Activated naive CD8-positive, alpha-beta T cell treated with anti-CD3 and anti-CD28 coated beads for 36 hours (primary cell): ENCODE measurements around the gene CCDC88C. TPM values are rescaled to one million over a fixed set of nuclear protein-coding genes. Genes with fewer than 3 reads are reported as not detected.
"Not testable (repeated sequence)": the region's sequence is repeated elsewhere in the genome, so short reads cannot be mapped to it uniquely, and the experiment has no call there.

Source experiments
- DNase-seq: peaks from one replicate; pipeline ENCODE4 v3.0.0; 2021
- H3K27ac Mint-ChIP-seq: one replicate; pipeline ENCODE4 v1.8.0; 2022; ENCODE audit warnings: mild to moderate bottlenecking, moderate library complexity, mixed read lengths
- H3K27me3 Mint-ChIP-seq: one replicate; pipeline ENCODE4 v1.8.0; 2022; ENCODE audit warnings: mild to moderate bottlenecking, mixed read lengths
- H3K36me3 Mint-ChIP-seq: one replicate; pipeline ENCODE4 v1.8.0; 2021; ENCODE audit warnings: mild to moderate bottlenecking, mixed read lengths
- H3K4me1 Mint-ChIP-seq: one replicate; pipeline ENCODE4 v1.8.0; 2021; ENCODE audit warnings: mixed read lengths
- H3K4me3 Mint-ChIP-seq: one replicate; pipeline ENCODE4 v1.8.0; 2022; ENCODE audit warnings: mild to moderate bottlenecking, moderate library complexity, mixed read lengths
- H3K9me3 Mint-ChIP-seq: one replicate; pipeline ENCODE4 v1.8.0; 2022; ENCODE audit warnings: mixed read lengths
- total RNA-seq, 2 experiments: library from RNA; stranded (reverse); gene quantifications; one replicate each; pipeline ENCODE4 v1.2.3, GENCODE V29; 2021

CCDC88C gene
- total RNA-seq, 2 experiments from 2014 or later = 55.1 to 56.7 TPM

GRCh38 chr14:91409928-91410718, 7.5 kb downstream of the CCDC88C start:
- Mint-ChIP-seq H3K9me3 (no peaks in the 10 kb centered on the region), H3K27me3 (no peaks in the 10 kb centered on the region), H3K4me1 (peaks cover 88% of the 10 kb centered on the region), H3K36me3 (peaks cover 73% of the 10 kb centered on the region), H3K27ac (peak overlapping the region; percentile 88), H3K4me3 (peak overlapping the region; percentile 69)
- no peak for DNase-seq

- peaks cover 69% of the 10 kb centered on the region for H3K36me3 Mint-ChIP-seq
Observed at GRCh38 chr14:91409240-91409639, 8.4 kb downstream of the CCDC88C start.

DNA sequence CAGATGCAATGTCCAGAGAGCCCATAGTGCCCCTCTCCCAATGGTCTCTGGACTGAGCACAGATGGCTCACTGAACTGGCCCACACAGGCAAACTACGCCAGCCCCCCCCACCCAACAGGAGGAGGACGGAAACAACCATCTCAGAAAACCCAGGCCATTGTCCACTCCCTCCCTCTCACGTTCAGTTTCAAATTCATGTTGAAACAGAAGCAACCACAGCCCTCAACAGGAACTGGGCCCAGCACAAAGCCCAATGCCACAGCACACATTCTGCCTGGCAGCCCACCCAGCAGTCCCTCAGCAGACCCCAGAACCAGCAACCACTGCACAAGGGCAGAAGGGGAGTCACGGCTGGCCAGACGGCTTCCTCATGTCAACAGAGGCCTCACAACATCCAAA, 10.6 kb downstream of the CCDC88C start:
- Mint-ChIP-seq H3K36me3 (peaks cover 62% of the 10 kb centered on the region), H3K27ac (peak overlapping the region; percentile 88), H3K27me3 (no peaks in the 10 kb centered on the region), H3K4me3 (peak overlapping the region; percentile 33), H3K4me1 (peaks cover 92% of the 10 kb centered on the region), H3K9me3 (no peaks in the 10 kb centered on the region)
- DNase-seq = no peak

More at GRCh38 chr14:91409240-91409639, 8.4 kb downstream of the CCDC88C start:
- H3K4me1 Mint-ChIP-seq = peaks cover 89% of the 10 kb centered on the region
- H3K9me3 Mint-ChIP-seq, H3K27me3 Mint-ChIP-seq, H3K4me3 Mint-ChIP-seq, DNase-seq: not testable (repeated sequence)
- H3K27ac Mint-ChIP-seq = peak overlapping the region; percentile 88

DNA sequence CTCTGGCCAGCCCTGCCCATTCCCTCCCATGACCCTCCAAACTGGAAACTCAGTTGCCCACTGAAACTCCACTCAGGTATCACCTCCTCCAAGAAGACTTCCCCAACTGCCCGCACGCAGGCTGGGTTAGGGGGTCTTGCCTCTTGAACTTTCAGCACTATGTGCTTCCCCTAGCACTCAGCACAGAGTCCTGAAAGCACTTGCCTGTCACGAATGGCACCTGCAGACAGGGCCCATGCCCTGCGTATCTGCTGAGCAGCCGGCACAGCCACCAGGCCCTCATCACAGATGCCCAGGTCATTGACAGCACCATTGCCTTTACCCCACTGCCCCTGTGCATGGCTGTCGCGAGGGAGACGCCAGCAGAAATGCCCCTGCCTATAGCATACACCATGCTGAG, 11.2 kb downstream of the CCDC88C start:
- DNase-seq = no peak
- H3K4me3 Mint-ChIP-seq = no peak overlapping the region
- peak overlapping the region; percentile 88 for H3K27ac Mint-ChIP-seq
- no peaks in the 10 kb centered on the region for H3K27me3 Mint-ChIP-seq
- H3K36me3 Mint-ChIP-seq = peaks cover 60% of the 10 kb centered on the region
- peaks cover 91% of the 10 kb centered on the region for H3K4me1 Mint-ChIP-seq
- H3K9me3 Mint-ChIP-seq = no peaks in the 10 kb centered on the region

DNA sequence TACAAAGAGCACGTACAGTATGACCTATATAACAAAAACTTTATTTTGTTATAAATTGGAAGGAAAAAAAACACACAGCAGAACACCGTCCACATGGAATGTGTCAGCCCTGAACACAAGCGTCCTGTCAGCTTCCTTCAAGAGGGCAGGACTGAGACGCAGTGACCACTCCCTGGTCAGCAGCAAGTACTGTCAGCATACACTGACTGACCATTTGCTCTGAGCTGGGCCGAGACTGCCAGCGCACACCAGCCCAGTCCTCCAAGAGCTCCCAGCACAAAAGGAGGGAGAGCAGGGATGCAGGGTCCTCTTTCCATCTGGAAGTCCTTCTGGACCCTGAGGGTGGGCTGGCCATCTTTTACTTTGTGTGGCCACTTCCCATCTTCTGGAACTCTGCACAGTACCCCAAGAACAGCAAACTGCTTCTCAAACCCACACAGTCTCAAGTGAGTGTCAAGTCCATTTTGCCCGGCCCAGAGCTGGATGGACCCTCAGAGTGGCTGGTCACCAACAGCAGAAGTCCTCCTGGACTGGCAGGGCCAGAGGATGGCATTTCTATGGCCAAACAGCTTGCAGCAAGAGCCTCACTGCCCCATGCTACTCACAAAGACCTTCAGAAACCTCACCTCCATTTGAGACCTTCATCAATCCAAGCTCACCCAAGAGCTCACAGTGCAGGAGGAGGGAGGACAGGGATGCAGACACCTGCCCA, 11.7 kb downstream of the CCDC88C start:
- Mint-ChIP-seq H3K27ac (peak overlapping the region; percentile 88), H3K9me3 (no peaks in the 10 kb centered on the region), H3K36me3 (peaks cover 55% of the 10 kb centered on the region), H3K4me3 (peak overlapping the region; percentile 48), H3K4me1 (peaks cover 88% of the 10 kb centered on the region), H3K27me3 (no peaks in the 10 kb centered on the region)
- DNase-seq = no peak

DNA sequence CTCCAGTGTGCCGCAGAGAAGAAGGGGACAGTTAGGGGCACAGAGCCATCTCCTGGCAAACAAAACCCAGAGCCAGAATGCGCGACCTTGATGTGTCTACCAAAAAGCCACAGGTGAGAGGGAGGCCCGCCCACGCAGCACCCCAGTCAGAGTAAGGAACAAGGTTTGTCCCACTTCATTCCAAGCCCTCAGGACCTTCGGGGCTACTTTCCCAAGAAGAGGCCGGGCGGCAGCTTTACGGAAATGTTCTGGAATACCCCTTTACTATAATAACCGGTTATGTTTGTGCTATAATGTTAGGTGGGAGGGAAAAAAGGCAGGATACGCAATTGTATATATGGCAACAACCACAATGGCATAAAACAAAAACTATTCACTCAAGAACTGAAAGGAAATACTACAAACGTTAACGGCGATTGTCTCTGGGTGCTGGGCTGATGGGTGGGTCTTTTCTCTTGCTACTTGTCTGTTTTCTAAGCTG, 12.3 kb downstream of the CCDC88C start:
- Mint-ChIP-seq H3K27ac (peak overlapping the region; percentile 88), H3K4me3 (peak overlapping the region; percentile 48), H3K27me3 (no peaks in the 10 kb centered on the region), H3K9me3 (no peaks in the 10 kb centered on the region), H3K4me1 (peaks cover 89% of the 10 kb centered on the region), H3K36me3 (peaks cover 54% of the 10 kb centered on the region)
- peak; percentile 76 for DNase-seq

- Mint-ChIP-seq H3K4me3 (peak overlapping the region; percentile 63), H3K27ac (peak overlapping the region; percentile 85), H3K36me3 (peaks cover 44% of the 10 kb centered on the region), H3K27me3 (no peaks in the 10 kb centered on the region), H3K4me1 (peaks cover 88% of the 10 kb centered on the region), H3K9me3 (no peaks in the 10 kb centered on the region)
- no peak for DNase-seq
Observed at GRCh38 chr14:91402771-91403600, 14.6 kb downstream of the CCDC88C start.

DNA sequence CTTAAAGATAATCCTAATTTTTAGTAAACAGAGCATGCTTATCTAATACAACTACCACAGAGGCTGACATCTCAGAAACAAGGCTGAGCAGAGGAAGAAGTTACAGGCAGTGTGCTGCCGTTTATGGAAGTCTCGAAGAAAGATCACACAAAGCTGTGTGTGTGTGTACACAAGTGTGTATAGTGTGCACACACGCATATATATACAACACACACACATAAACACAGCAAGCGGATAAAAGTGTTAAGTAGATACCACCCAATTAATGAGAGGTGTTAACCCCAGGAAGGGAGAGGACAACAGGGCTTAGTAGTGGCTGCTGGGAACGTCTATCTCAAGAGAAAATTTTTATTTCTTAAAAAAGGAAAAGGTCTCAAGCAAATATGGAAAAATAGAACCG, 15.3 kb downstream of the CCDC88C start:
- no peaks in the 10 kb centered on the region for H3K27me3 Mint-ChIP-seq
- H3K9me3 Mint-ChIP-seq = no peaks in the 10 kb centered on the region
- peaks cover 87% of the 10 kb centered on the region for H3K4me1 Mint-ChIP-seq
- peaks cover 37% of the 10 kb centered on the region for H3K36me3 Mint-ChIP-seq
- H3K4me3 Mint-ChIP-seq = peak overlapping the region; percentile 63
- H3K27ac Mint-ChIP-seq = peak overlapping the region; percentile 85
- DNase-seq = no peak

DNA sequence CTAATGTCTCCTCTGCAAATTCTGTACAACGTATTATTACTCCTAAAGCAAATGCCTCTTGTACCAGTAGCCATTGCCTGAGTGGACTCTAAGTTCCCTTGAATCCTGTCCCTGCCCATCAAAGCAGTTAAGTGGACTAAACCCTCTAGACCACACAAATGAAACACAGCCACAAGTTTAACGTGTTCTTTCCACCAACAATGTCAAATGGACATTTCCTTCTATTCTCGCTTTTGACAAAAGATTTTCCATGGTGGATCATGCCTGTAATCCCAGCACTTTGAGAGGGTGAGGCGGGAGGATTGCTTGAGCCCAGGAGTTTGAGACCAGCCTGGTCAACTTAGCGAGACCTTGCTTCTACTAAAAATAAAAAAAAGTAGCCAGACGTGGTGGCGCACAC, 15.9 kb downstream of the CCDC88C start:
- Mint-ChIP-seq H3K36me3 (peaks cover 31% of the 10 kb centered on the region), H3K27ac (peak overlapping the region; percentile 85), H3K9me3 (no peaks in the 10 kb centered on the region), H3K4me1 (peaks cover 85% of the 10 kb centered on the region), H3K4me3 (peak overlapping the region; percentile 63), H3K27me3 (no peaks in the 10 kb centered on the region)
- DNase-seq = no peak

- Mint-ChIP-seq H3K4me3 (peak overlapping the region; percentile 99), H3K27me3 (no peaks in the 10 kb centered on the region), H3K4me1 (peaks cover 85% of the 10 kb centered on the region), H3K9me3 (no peaks in the 10 kb centered on the region), H3K36me3 (peaks cover 25% of the 10 kb centered on the region), H3K27ac (peak overlapping the region; percentile 95)
- DNase-seq = no peak
Observed at GRCh38 chr14:91400696-91401095, 16.9 kb downstream of the CCDC88C start.

DNA sequence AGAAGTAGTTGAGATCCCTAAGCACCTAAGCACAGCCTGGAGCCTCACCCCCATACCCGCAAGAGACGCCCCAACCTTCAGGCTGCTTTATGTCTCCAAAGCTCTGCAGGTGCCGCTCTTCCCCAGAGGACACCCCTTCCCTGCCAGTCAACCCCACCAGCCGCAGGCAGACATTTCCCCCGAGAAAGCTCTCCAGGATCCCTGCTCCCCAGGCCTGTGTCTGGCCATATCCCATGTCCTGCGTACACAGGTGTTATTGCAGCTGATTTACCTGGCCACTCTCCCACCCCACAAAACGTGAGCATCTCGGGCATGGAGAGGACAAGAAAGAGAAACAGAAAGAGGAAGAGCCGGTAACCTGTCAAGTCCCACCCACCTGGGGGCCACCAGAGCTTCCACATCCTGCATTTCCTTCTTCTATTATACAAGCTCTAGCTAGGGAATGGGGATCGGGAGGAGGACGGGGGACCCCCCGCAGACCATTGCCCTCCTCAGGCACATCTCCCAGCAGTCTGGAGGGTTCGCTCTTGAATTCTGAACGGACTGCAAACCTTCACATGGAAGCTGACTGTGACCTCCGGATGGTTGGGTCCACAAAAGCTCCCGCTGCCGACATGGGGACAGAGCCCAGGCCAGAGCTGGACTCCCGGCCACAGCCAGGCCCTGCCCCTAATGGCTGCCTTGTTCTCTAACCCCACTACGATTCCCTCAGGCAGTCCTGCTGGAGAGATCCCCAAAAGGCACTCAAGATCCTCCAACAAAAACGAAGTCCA, 17.6 kb downstream of the CCDC88C start:
- Mint-ChIP-seq H3K4me1 (peaks cover 85% of the 10 kb centered on the region), H3K9me3 (no peaks in the 10 kb centered on the region), H3K36me3 (peaks cover 25% of the 10 kb centered on the region), H3K27ac (peak overlapping the region; percentile 95), H3K4me3 (peak overlapping the region; percentile 99), H3K27me3 (no peaks in the 10 kb centered on the region)
- no peak for DNase-seq

GRCh38 chr14:91398707-91399106, 18.9 kb downstream of the CCDC88C start:
- no peak for DNase-seq
- no peaks in the 10 kb centered on the region for H3K9me3 Mint-ChIP-seq
- H3K36me3 Mint-ChIP-seq = peaks cover 27% of the 10 kb centered on the region
- peak overlapping the region; percentile 95 for H3K27ac Mint-ChIP-seq
- peaks cover 86% of the 10 kb centered on the region for H3K4me1 Mint-ChIP-seq
- H3K4me3 Mint-ChIP-seq = peak overlapping the region; percentile 99
- no peaks in the 10 kb centered on the region for H3K27me3 Mint-ChIP-seq

GRCh38 chr14:91397965-91398591, 19.5 kb downstream of the CCDC88C start:
- DNase-seq = no peak
- H3K27ac Mint-ChIP-seq = peak overlapping the region; percentile 81
- peaks cover 25% of the 10 kb centered on the region for H3K36me3 Mint-ChIP-seq
- H3K9me3 Mint-ChIP-seq = no peaks in the 10 kb centered on the region
- no peaks in the 10 kb centered on the region for H3K27me3 Mint-ChIP-seq
- peaks cover 87% of the 10 kb centered on the region for H3K4me1 Mint-ChIP-seq
- H3K4me3 Mint-ChIP-seq = peak overlapping the region; percentile 62
